K562 (cell line): ENCODE results near the gene ZNF689. TPM values are rescaled to one million over a fixed set of nuclear protein-coding genes. Genes with fewer than 3 reads are reported as not detected.

Experiments
- CTCF ChIP-seq, 3 experiments: IDR thresholded peaks in 2 of 3; conservative IDR thresholded peaks in 1 of 3; 2 replicates each; pipeline ENCODE4 v1.5.1; 2011 to 2012; ENCODE audit warnings: low read length in 3 of 3, mild to moderate bottlenecking in 3 of 3, control low read depth in 2 of 3, improper control_type of control experiment in 1 of 3, inconsistent platforms in 1 of 3, low read depth in 1 of 3, mixed read lengths in 1 of 3, moderate library complexity in 1 of 3; ENCODE audit not compliant: insufficient read depth in 2 of 3
- FOXA3 ChIP-seq, 2 experiments: fragments of 450-650 bp in 1 of 2; sonication (generic) in 1 of 2; formaldehyde crosslinking; IDR thresholded peaks in 1 of 2; conservative IDR thresholded peaks in 1 of 2; 2 replicates each; pipeline versions ENCODE4 v1.4.0 to v1.8.0; 2020 to 2022; ENCODE audit warnings: mild to moderate bottlenecking in 2 of 2, missing genetic modification reagents in 1 of 2
- GABPA ChIP-seq: fragments of 200-800 bp; sonication (Bioruptor generic); conservative IDR thresholded peaks from 2 replicates; pipeline ENCODE4 v1.6.1; 2016; ENCODE audit warnings: low read depth, missing genetic modification characterization, missing compliant biosample characterization
- HCFC1 ChIP-seq: IDR thresholded peaks from 2 replicates; pipeline ENCODE4 v1.6.1; 2012; ENCODE audit warnings: low read depth, low read length, improper control_type of control experiment
- HINFP ChIP-seq: fragments of 450-650 bp; conservative IDR thresholded peaks from 2 replicates; pipeline ENCODE4 v1.6.1; 2016; ENCODE audit warnings: missing genetic modification characterization, low read depth, mild to moderate bottlenecking, control low read depth, missing compliant biosample characterization
- HNRNPLL ChIP-seq: fragments of 200-400 bp; formaldehyde crosslinking; IDR thresholded peaks from 2 replicates; pipeline ENCODE4 v1.6.1; 2017; ENCODE audit warnings: low read length, low read depth, mild to moderate bottlenecking; ENCODE audit not compliant: poor library complexity, severe bottlenecking
- NCOR1 ChIP-seq: fragments of 450-650 bp; IDR thresholded peaks from 2 replicates; pipeline ENCODE4 v1.6.1; 2016; ENCODE audit warnings: mild to moderate bottlenecking, moderate library complexity
- RFX5 ChIP-seq: IDR thresholded peaks from 2 replicates; pipeline ENCODE4 v1.6.1; 2011; ENCODE audit warnings: low read depth, mild to moderate bottlenecking, improper control_type of control experiment, low read length
- TCF7 ChIP-seq: sonication (generic); IDR thresholded peaks from 2 replicates; pipeline ENCODE4 v1.6.1; 2016; ENCODE audit warnings: antibody characterized with exemption, borderline replicate concordance
- THRAP3 ChIP-seq: fragments of 450-650 bp; IDR thresholded peaks from 2 replicates; pipeline ENCODE4 v1.6.1; 2016; ENCODE audit warnings: mild to moderate bottlenecking, inconsistent platforms, borderline replicate concordance
- ZFP91 ChIP-seq: sonication (generic); formaldehyde crosslinking; IDR thresholded peaks from 2 replicates; pipeline ENCODE4 v1.8.0; 2022; ENCODE audit warnings: mild to moderate bottlenecking, missing genetic modification reagents
- polyA plus RNA-seq, 8 experiments: library from polyadenylated mRNA; depleted of rRNA in 4 of 8; stranded (reverse) in 5 of 8; unstranded in 3 of 8; fragments of >200 nt; fragmentation: Nextera tagmentation in 2 of 8; fragmentation: Illumina TruSeq in 1 of 8; extraction: Ambion mirVana in 2 of 8; extraction: Trizol in 1 of 8; gene quantifications; 2 replicates each; pipeline versions ENCODE4 v1.2.1 to v1.2.3, GENCODE V29; 2011 to 2014; ENCODE audit warnings: inconsistent platforms in 1 of 8, missing spikeins in 1 of 8
- total RNA-seq, 7 experiments: library from RNA; depleted of rRNA in 6 of 7; stranded (reverse); fragments of >200 nt in 6 of 7; fragmentation: Illumina TruSeq in 2 of 7; extraction: Trizol in 2 of 7; gene quantifications; 2 replicates each; pipeline versions ENCODE4 v1.2.1 to v1.2.3, GENCODE V29; 2011 to 2021; ENCODE audit warnings: low replicate concordance in 1 of 7
- TF ChIP-seq, protein P1 (sequence below): fragments of 450-650 bp; IDR thresholded peaks from 2 replicates; pipeline ENCODE4 v1.6.1; 2017; ENCODE audit warnings: antibody characterized with exemption, mild to moderate bottlenecking
- TF ChIP-seq, protein P2 (sequence below): fragments of 200-800 bp; sonication (Bioruptor generic); IDR thresholded peaks from 2 replicates; pipeline ENCODE4 v1.6.1; 2017; ENCODE audit warnings: missing genetic modification characterization, missing compliant biosample characterization
- TF ChIP-seq, protein P3 (sequence below): fragments of 250-450 bp; sonication (Bioruptor Pico); IDR thresholded peaks from 2 replicates; pipeline ENCODE4 v1.9.0; 2021; ENCODE audit warnings: mild to moderate bottlenecking

ZNF689 gene
- total and polyA plus RNA-seq, 9 of the 15 experiments (the other 6 are each of a cell fraction or from before 2014, with no cell fraction given), result 5.4 to 15.4 (median 10.8) TPM

- TF ChIP-seq, protein P1, sequence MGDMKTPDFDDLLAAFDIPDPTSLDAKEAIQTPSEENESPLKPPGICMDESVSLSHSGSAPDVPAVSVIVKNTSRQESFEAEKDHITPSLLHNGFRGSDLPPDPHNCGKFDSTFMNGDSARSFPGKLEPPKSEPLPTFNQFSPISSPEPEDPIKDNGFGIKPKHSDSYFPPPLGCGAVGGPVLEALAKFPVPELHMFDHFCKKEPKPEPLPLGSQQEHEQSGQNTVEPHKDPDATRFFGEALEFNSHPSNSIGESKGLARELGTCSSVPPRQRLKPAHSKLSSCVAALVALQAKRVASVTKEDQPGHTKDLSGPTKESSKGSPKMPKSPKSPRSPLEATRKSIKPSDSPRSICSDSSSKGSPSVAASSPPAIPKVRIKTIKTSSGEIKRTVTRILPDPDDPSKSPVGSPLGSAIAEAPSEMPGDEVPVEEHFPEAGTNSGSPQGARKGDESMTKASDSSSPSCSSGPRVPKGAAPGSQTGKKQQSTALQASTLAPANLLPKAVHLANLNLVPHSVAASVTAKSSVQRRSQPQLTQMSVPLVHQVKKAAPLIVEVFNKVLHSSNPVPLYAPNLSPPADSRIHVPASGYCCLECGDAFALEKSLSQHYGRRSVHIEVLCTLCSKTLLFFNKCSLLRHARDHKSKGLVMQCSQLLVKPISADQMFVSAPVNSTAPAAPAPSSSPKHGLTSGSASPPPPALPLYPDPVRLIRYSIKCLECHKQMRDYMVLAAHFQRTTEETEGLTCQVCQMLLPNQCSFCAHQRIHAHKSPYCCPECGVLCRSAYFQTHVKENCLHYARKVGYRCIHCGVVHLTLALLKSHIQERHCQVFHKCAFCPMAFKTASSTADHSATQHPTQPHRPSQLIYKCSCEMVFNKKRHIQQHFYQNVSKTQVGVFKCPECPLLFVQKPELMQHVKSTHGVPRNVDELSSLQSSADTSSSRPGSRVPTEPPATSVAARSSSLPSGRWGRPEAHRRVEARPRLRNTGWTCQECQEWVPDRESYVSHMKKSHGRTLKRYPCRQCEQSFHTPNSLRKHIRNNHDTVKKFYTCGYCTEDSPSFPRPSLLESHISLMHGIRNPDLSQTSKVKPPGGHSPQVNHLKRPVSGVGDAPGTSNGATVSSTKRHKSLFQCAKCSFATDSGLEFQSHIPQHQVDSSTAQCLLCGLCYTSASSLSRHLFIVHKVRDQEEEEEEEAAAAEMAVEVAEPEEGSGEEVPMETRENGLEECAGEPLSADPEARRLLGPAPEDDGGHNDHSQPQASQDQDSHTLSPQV, result peak; percentile 83
- TF ChIP-seq FOXA3 (CRISPR knock-in tag; conservative IDR thresholded peaks at IDR 0.05 in 1 of 2, IDR thresholded peaks at IDR 0.05 in 1 of 2) (no peak), RFX5 (no peak), NCOR1 (no peak), THRAP3 (peak; percentile 87; the same call in 1 of the 2 replicates), GABPA (peak; percentile 68), ZFP91 (CRISPR knock-in tag) (no peak), HNRNPLL (no peak), CTCF (IDR thresholded peaks at IDR 0.05 in 2 of 3, conservative IDR thresholded peaks at IDR 0.05 in 1 of 3; ENCODE audit: insufficient read depth in 2 of 3, low read depth in 1 of 3, low read length in 3 of 3) (peak; percentile 86 to 95 (median 91)), HINFP (tag) (no peak), HCFC1 (no peak), TCF7 (peak; percentile 69; the same call in 1 of the 2 replicates)
- TF ChIP-seq, protein P2, sequence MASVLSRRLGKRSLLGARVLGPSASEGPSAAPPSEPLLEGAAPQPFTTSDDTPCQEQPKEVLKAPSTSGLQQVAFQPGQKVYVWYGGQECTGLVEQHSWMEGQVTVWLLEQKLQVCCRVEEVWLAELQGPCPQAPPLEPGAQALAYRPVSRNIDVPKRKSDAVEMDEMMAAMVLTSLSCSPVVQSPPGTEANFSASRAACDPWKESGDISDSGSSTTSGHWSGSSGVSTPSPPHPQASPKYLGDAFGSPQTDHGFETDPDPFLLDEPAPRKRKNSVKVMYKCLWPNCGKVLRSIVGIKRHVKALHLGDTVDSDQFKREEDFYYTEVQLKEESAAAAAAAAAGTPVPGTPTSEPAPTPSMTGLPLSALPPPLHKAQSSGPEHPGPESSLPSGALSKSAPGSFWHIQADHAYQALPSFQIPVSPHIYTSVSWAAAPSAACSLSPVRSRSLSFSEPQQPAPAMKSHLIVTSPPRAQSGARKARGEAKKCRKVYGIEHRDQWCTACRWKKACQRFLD (CRISPR knock-in tag), result 0 out of 2 replicates have a peak, but pooled peaks have one; percentile 33
- TF ChIP-seq, protein P3, sequence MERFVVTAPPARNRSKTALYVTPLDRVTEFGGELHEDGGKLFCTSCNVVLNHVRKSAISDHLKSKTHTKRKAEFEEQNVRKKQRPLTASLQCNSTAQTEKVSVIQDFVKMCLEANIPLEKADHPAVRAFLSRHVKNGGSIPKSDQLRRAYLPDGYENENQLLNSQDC (CRISPR knock-in tag), result no peak
Observed at GRCh38 chr16:30628628-30629540, 18.7 kb upstream of the ZNF689 start (continued).
